K562 (cell line): ENCODE results near the gene PCED1B. TPM values are rescaled to one million over a fixed set of nuclear protein-coding genes. Genes with fewer than 3 reads are reported as not detected.
A peak's percentile ranks its signal among the peaks of the same experiment; 100 is the strongest.

Experiments
- ATF1 ChIP-seq, 2 experiments: fragments of 450-650 bp in 1 of 2; IDR thresholded peaks; 2 replicates each; pipeline ENCODE4 v1.6.1; 2016; ENCODE audit warnings: missing compliant biosample characterization in 1 of 2, missing genetic modification characterization in 1 of 2
- BRD4 ChIP-seq: fragments of 200-600 bp; sonication (generic); IDR thresholded peaks from 2 replicates; pipeline ENCODE4 v1.6.1; 2017; ENCODE audit warnings: inconsistent platforms
- CC2D1A ChIP-seq: fragments of 450-650 bp; IDR thresholded peaks from 2 replicates; pipeline ENCODE4 v1.6.1; 2017; ENCODE audit warnings: mild to moderate bottlenecking
- DIDO1 ChIP-seq: fragments of 450-650 bp; IDR thresholded peaks from 2 replicates; pipeline ENCODE4 v1.6.1; 2016; ENCODE audit warnings: low read depth, missing biosample characterization, missing genetic modification characterization
- DPF2 ChIP-seq: fragments of 450-650 bp; IDR thresholded peaks from 2 replicates; pipeline ENCODE4 v1.6.1; 2016
- ETV6 ChIP-seq, 3 experiments: fragments of 150-350 bp in 1 of 3; sonication (generic) in 1 of 3; formaldehyde crosslinking in 1 of 3; IDR thresholded peaks; 2 replicates each; pipeline versions ENCODE4 v1.6.1 to v1.8.0; 2014 to 2022; ENCODE audit warnings: borderline replicate concordance in 2 of 3, low read depth in 2 of 3, antibody characterized with exemption in 1 of 3, low read length in 1 of 3, mild to moderate bottlenecking in 1 of 3, missing genetic modification reagents in 1 of 3
- GABPA ChIP-seq: fragments of 200-800 bp; sonication (Bioruptor generic); conservative IDR thresholded peaks from 2 replicates; pipeline ENCODE4 v1.6.1; 2016; ENCODE audit warnings: low read depth, missing genetic modification characterization, missing compliant biosample characterization
- HDAC2 ChIP-seq: fragments of 450-650 bp; IDR thresholded peaks from 2 replicates; pipeline ENCODE4 v1.6.1; 2016; ENCODE audit warnings: mild to moderate bottlenecking
- HMG20A ChIP-seq: fragments of 450-650 bp; formaldehyde crosslinking; conservative IDR thresholded peaks from 2 replicates; pipeline ENCODE4 v1.4.0; 2020; ENCODE audit warnings: mild to moderate bottlenecking, mixed read lengths
- ILF3 ChIP-seq: fragments of 450-650 bp; IDR thresholded peaks from 2 replicates; pipeline ENCODE4 v1.6.1; 2018; ENCODE audit warnings: antibody characterized with exemption, mild to moderate bottlenecking, moderate library complexity, borderline replicate concordance
- MTA3 ChIP-seq: fragments of 450-650 bp; formaldehyde crosslinking; IDR thresholded peaks from 2 replicates; pipeline ENCODE4 v1.6.1; 2017; ENCODE audit warnings: mild to moderate bottlenecking, borderline replicate concordance
- NFE2 ChIP-seq: IDR thresholded peaks from 2 replicates; pipeline ENCODE4 v1.6.1; 2014; ENCODE audit warnings: antibody characterized with exemption, low read depth
- NFYB ChIP-seq: IDR thresholded peaks from 2 replicates; pipeline ENCODE4 v1.6.1; 2011; ENCODE audit warnings: mild to moderate bottlenecking, moderate library complexity; ENCODE audit not compliant: insufficient read length; ENCODE audit errors: extremely low read depth
- NR2C1 ChIP-seq, 2 experiments: fragments of 450-650 bp; IDR thresholded peaks; 2 replicates each; pipeline ENCODE4 v1.6.1; 2017; ENCODE audit warnings: mild to moderate bottlenecking in 2 of 2, antibody characterized with exemption in 1 of 2, inconsistent platforms in 1 of 2, missing compliant biosample characterization in 1 of 2, missing genetic modification characterization in 1 of 2
- SMAD4 ChIP-seq: fragments of 250-450 bp; sonication (Bioruptor Pico); conservative IDR thresholded peaks from 2 replicates; pipeline ENCODE4 v1.8.0; 2021; ENCODE audit warnings: inconsistent platforms, mild to moderate bottlenecking, moderate library complexity
- SREBF1 ChIP-seq: fragments of 150-350 bp; IDR thresholded peaks from 2 replicates; pipeline ENCODE4 v1.6.1; 2014; ENCODE audit warnings: antibody characterized with exemption, low read depth, low read length, borderline replicate concordance
- TAL1 ChIP-seq: fragments of 450-650 bp; IDR thresholded peaks from 2 replicates; pipeline ENCODE4 v1.6.1; 2016; ENCODE audit warnings: mild to moderate bottlenecking
- TEAD4 ChIP-seq, 2 experiments: sonication (generic) in 1 of 2; formaldehyde crosslinking in 1 of 2; IDR thresholded peaks; 2 replicates each; pipeline versions ENCODE4 v1.6.1 to v1.8.0; 2012 to 2022; ENCODE audit warnings: borderline replicate concordance in 1 of 2, inconsistent platforms in 1 of 2, low read length in 1 of 2, mild to moderate bottlenecking in 1 of 2, missing genetic modification reagents in 1 of 2
- ZBTB5 ChIP-seq: fragments of 450-650 bp; IDR thresholded peaks from 2 replicates; pipeline ENCODE4 v1.6.1; 2017; ENCODE audit warnings: antibody characterized with exemption
- ZNF316 ChIP-seq: fragments of 450-650 bp; IDR thresholded peaks from 2 replicates; pipeline ENCODE4 v1.6.1; 2016
- ZNF583 ChIP-seq: fragments of 250-450 bp; sonication (Bioruptor Pico); IDR thresholded peaks from 2 replicates; pipeline ENCODE4 v1.4.0; 2020
- ZNF589 ChIP-seq: fragments of 200-800 bp; sonication (Bioruptor generic); IDR thresholded peaks from 2 replicates; pipeline ENCODE4 v1.6.1; 2016; ENCODE audit warnings: low read depth, missing genetic modification characterization, missing compliant biosample characterization
- ZNF609 ChIP-seq: sonication (generic); formaldehyde crosslinking; IDR thresholded peaks from 2 replicates; pipeline ENCODE4 v1.8.1; 2023; ENCODE audit warnings: missing genetic modification reagents, mild to moderate bottlenecking, borderline replicate concordance
- ZNF785 ChIP-seq: fragments of 250-450 bp; sonication (Bioruptor Pico); IDR thresholded peaks from 2 replicates; pipeline ENCODE4 v1.4.0; 2020; ENCODE audit warnings: mild to moderate bottlenecking
- polyA plus RNA-seq, 8 experiments: library from polyadenylated mRNA; depleted of rRNA in 4 of 8; stranded (reverse) in 5 of 8; unstranded in 3 of 8; fragments of >200 nt; fragmentation: Nextera tagmentation in 2 of 8; fragmentation: Illumina TruSeq in 1 of 8; extraction: Ambion mirVana in 2 of 8; extraction: Trizol in 1 of 8; gene quantifications; 2 replicates each; pipeline versions ENCODE4 v1.2.1 to v1.2.3, GENCODE V29; 2011 to 2014; ENCODE audit warnings: inconsistent platforms in 1 of 8, missing spikeins in 1 of 8
- total RNA-seq, 7 experiments: library from RNA; depleted of rRNA in 6 of 7; stranded (reverse); fragments of >200 nt in 6 of 7; fragmentation: Illumina TruSeq in 2 of 7; extraction: Trizol in 2 of 7; gene quantifications; 2 replicates each; pipeline versions ENCODE4 v1.2.1 to v1.2.3, GENCODE V29; 2011 to 2021; ENCODE audit warnings: low replicate concordance in 1 of 7

The PCED1B gene
- total and polyA plus RNA-seq, 9 of the 15 experiments (the other 6 are each of a cell fraction or from before 2014, with no cell fraction given) = 1.2 to 9.3 (median 2.5) TPM

GRCh38 chr12:47207340-47207717 lies 127.9 kb downstream of the PCED1B start (continued):
- TF ChIP-seq ZBTB5 (no peak), ZNF316 (no peak), TAL1 (peak; percentile 38; the same call in 1 of the 2 replicates), ZNF589 (CRISPR knock-in tag) (peak; percentile 52; the same call in 1 of the 2 replicates), NR2C1 (IDR thresholded peaks at IDR 0.05) (no peak), NR2C1 (tag; IDR thresholded peaks at IDR 0.05) (peak; percentile 45), BRD4 (no peak), ETV6 (IDR thresholded peaks at IDR 0.05; ENCODE audit: borderline replicate concordance in 1 of 2, low read depth in 2 of 2, low read length in 1 of 2) (0 out of 4 replicates have a peak, but pooled peaks of 1 of the 2 experiments have one; percentile 27), ETV6 (CRISPR knock-in tag; IDR thresholded peaks at IDR 0.05; ENCODE audit: borderline replicate concordance) (no peak), NFYB (no peak), ZNF609 (CRISPR knock-in tag) (no peak), SMAD4 (CRISPR knock-in tag) (peak; percentile 67), TEAD4 (IDR thresholded peaks at IDR 0.05; ENCODE audit: low read length) (peak; percentile 66; the same call in 1 of the 2 replicates), TEAD4 (CRISPR knock-in tag; IDR thresholded peaks at IDR 0.05; ENCODE audit: borderline replicate concordance) (no peak), DIDO1 (no peak), ATF1 (CRISPR knock-in tag; IDR thresholded peaks at IDR 0.05) (no peak), ATF1 (tag; IDR thresholded peaks at IDR 0.05) (no peak), ILF3 (no peak), SREBF1 (no peak), MTA3 (peak; percentile 63; the same call in 1 of the 2 replicates), HMG20A (CRISPR knock-in tag) (no peak), ZNF583 (CRISPR knock-in tag) (peak; percentile 62; the same call in 1 of the 2 replicates), NFE2 (peak; percentile 65; the same call in 1 of the 2 replicates), DPF2 (peak; percentile 65), HDAC2 (no peak), ZNF785 (CRISPR knock-in tag) (no peak), CC2D1A (no peak), GABPA (no peak; the same call in 1 of the 2 replicates)
